ENCODE measurements around the gene PSME2. TPM values are rescaled to one million over a fixed set of nuclear protein-coding genes. Genes with fewer than 3 reads are reported as not detected.

Gene PSME2
- polyA plus RNA-seq, 1 donor (not counting 4 experiments of a cell fraction or from before 2014, with no cell fraction given): 158 TPM

DNA sequence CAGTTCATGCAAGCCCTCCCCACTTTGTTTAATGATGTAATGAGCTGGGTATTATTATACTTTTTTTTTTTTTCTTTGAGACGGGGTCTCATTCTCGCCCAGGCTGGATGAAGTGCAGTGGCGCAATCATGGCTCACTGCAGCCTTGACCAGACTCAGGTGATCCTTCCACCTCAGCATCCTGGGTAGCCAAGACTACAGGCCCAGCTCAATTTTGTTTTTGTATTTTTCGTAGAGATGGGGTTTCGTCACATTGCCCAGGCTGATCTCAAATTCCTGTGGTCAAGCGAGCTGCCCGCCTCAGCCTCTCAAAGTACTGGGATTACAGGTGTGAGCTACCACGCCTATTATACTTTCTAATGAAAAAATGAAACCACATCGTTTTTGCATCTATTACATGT lies 36.4 kb downstream of the PSME2 start:
- FAIRE-seq (no peak), DNase-seq (ENCODE audit: low read depth, low spot score) (no peak)
- H3K4me2 ChIP-seq (ENCODE audit: control insufficient read depth, extremely low read depth, insufficient read depth, low read depth, low read length): no peak overlapping the region
- no peak overlapping the region for H2AFZ ChIP-seq (ENCODE audit: control insufficient read depth, low read length)
- no peaks in the 10 kb centered on the region for H3K79me2 ChIP-seq (ENCODE audit: control insufficient read depth, insufficient read depth, low read length)
- H4K20me1 ChIP-seq (ENCODE audit: control insufficient read depth, extremely low read depth, insufficient read depth, low read length): no peaks in the 10 kb centered on the region
- H3K27ac ChIP-seq (ENCODE audit: control insufficient read depth, insufficient read depth, low read length): no peak overlapping the region
- TF ChIP-seq EZH2 (IDR thresholded peaks at IDR 0.05; ENCODE audit: low read length) (no peak), CTCF (optimal IDR thresholded peaks at IDR 0.05 in 1 of 3, IDR thresholded peaks at IDR 0.05 in 1 of 3, conservative IDR thresholded peaks at IDR 0.05 in 1 of 3; ENCODE audit: extremely low read depth in 1 of 3, insufficient read depth in 2 of 3, low read length in 3 of 3) (no peak)
- no peak overlapping the region for H3K9ac ChIP-seq (ENCODE audit: control insufficient read depth, extremely low read depth, insufficient read depth, low read length)
- H3K9me1 ChIP-seq (ENCODE audit: control insufficient read depth, extremely low read depth, insufficient read depth, low read length): no peaks in the 10 kb centered on the region
- H3K9me3 ChIP-seq (ENCODE audit: control insufficient read depth, low read depth, low read length): no peaks in the 10 kb centered on the region
- H3K27me3 ChIP-seq (ENCODE audit: control insufficient read depth, extremely low read depth, insufficient read depth, low read length): no peaks in the 10 kb centered on the region
- dilution Hi-C loops (cut with MboI; ENCODE audit: extremely low pct_ligation_motif_present, low sequenced_read_pairs): no loop called here
- H3K36me3 ChIP-seq (ENCODE audit: control insufficient read depth in 2 of 2, extremely low read depth in 1 of 2, insufficient read depth in 2 of 2, low read length in 2 of 2): no peaks in the 10 kb centered on the region
- H3K4me1 ChIP-seq (ENCODE audit: control insufficient read depth, extremely low read depth, insufficient read depth, low read length): peaks cover 17% of the 10 kb centered on the region
- no peak overlapping the region for H3K4me3 ChIP-seq (ENCODE audit: control insufficient read depth in 2 of 3, extremely low read depth in 1 of 3, insufficient read depth in 2 of 3, low read depth in 1 of 3, low read length in 3 of 3)

DNA sequence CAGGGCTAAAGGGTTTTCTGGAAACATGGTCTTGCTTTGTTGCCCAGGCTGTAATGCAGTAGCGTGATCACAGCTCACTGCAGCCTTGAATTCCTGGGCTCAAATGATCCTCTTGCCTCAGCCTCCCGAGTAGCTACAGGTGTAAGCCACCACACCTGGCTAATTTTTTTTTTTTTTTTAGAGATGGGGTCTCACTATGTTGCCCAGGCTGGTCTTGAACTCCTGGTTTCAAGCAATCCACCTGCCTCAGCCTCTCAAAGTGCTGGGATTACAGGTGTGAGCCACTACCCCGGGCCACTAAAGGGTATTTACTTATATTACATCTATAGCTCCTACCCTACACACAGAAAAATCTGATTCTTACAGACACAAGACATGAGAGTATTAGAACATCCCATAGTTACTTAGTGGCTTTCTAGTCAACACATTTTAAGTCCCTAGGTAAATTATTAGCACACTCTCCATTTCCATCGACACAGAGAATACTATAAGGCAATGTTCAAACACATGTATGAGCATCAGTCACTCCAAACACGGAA lies 38.0 kb downstream of the PSME2 start:
- Histone ChIP-seq H3K9me3 (ENCODE audit: control insufficient read depth, low read depth, low read length) (no peaks in the 10 kb centered on the region), H3K4me1 (ENCODE audit: control insufficient read depth, extremely low read depth, insufficient read depth, low read length) (peaks cover 14% of the 10 kb centered on the region), H2AFZ (ENCODE audit: control insufficient read depth, low read length) (peak overlapping the region; percentile 48), H3K9ac (ENCODE audit: control insufficient read depth, extremely low read depth, insufficient read depth, low read length) (no peak overlapping the region), H3K4me3 (ENCODE audit: control insufficient read depth in 2 of 3, extremely low read depth in 1 of 3, insufficient read depth in 2 of 3, low read depth in 1 of 3, low read length in 3 of 3) (no peak overlapping the region), H4K20me1 (ENCODE audit: control insufficient read depth, extremely low read depth, insufficient read depth, low read length) (no peaks in the 10 kb centered on the region), H3K79me2 (ENCODE audit: control insufficient read depth, insufficient read depth, low read length) (no peaks in the 10 kb centered on the region), H3K9me1 (ENCODE audit: control insufficient read depth, extremely low read depth, insufficient read depth, low read length) (no peaks in the 10 kb centered on the region), H3K36me3 (ENCODE audit: control insufficient read depth in 2 of 2, extremely low read depth in 1 of 2, insufficient read depth in 2 of 2, low read length in 2 of 2) (peaks cover 0 to 7% of the 10 kb centered on the region in 2 experiments), H3K27ac (ENCODE audit: control insufficient read depth, insufficient read depth, low read length) (no peak overlapping the region), H3K4me2 (ENCODE audit: control insufficient read depth, extremely low read depth, insufficient read depth, low read depth, low read length) (no peak overlapping the region), H3K27me3 (ENCODE audit: control insufficient read depth, extremely low read depth, insufficient read depth, low read length) (no peaks in the 10 kb centered on the region)
- no peak for DNase-seq (ENCODE audit: low read depth, low spot score)
- FAIRE-seq: no peak
- TF ChIP-seq EZH2 (IDR thresholded peaks at IDR 0.05; ENCODE audit: low read length): no peak
- no peak for TF ChIP-seq CTCF (optimal IDR thresholded peaks at IDR 0.05 in 1 of 3, IDR thresholded peaks at IDR 0.05 in 1 of 3, conservative IDR thresholded peaks at IDR 0.05 in 1 of 3; ENCODE audit: extremely low read depth in 1 of 3, insufficient read depth in 2 of 3, low read length in 3 of 3)
- dilution Hi-C loops (cut with MboI; ENCODE audit: extremely low pct_ligation_motif_present, low sequenced_read_pairs): no loop called here
